ENCODE results near the gene POMGNT2. TPM values are rescaled to one million over a fixed set of nuclear protein-coding genes. Genes with fewer than 3 reads are reported as not detected.

POMGNT2 gene
- total and polyA plus RNA-seq, 3 donors from 2014 or later, result 33.2 to 45.7 (median 38.6) TPM

GRCh38 chr3:43089081-43089480 lies 16.8 kb downstream of the POMGNT2 start:
- 92 to 93% methylated on average over 4 of the region's 4 CpGs for WGBS, 2 donors
- no peak for DNase-seq
- H3K9me3 ChIP-seq, result no peaks in the 10 kb centered on the region
- no peak overlapping the region for H3K4me3 ChIP-seq
- peaks cover 12% of the 10 kb centered on the region for H3K4me1 ChIP-seq
- intact Hi-C loops (cut with DNase I; ENCODE audit: low total_unique reads), result no loop called here
- H3K36me3 ChIP-seq (ENCODE audit: low read depth, missing control alignments), result no peaks in the 10 kb centered on the region
- TF ChIP-seq POLR2A (IDR thresholded peaks at IDR 0.05), result no peak
- TF ChIP-seq, protein P1, sequence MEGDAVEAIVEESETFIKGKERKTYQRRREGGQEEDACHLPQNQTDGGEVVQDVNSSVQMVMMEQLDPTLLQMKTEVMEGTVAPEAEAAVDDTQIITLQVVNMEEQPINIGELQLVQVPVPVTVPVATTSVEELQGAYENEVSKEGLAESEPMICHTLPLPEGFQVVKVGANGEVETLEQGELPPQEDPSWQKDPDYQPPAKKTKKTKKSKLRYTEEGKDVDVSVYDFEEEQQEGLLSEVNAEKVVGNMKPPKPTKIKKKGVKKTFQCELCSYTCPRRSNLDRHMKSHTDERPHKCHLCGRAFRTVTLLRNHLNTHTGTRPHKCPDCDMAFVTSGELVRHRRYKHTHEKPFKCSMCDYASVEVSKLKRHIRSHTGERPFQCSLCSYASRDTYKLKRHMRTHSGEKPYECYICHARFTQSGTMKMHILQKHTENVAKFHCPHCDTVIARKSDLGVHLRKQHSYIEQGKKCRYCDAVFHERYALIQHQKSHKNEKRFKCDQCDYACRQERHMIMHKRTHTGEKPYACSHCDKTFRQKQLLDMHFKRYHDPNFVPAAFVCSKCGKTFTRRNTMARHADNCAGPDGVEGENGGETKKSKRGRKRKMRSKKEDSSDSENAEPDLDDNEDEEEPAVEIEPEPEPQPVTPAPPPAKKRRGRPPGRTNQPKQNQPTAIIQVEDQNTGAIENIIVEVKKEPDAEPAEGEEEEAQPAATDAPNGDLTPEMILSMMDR (IDR thresholded peaks at IDR 0.05), result no peak
- H3K27me3 ChIP-seq, result no peaks in the 10 kb centered on the region
- H3K27ac ChIP-seq, result no peak overlapping the region

DNA sequence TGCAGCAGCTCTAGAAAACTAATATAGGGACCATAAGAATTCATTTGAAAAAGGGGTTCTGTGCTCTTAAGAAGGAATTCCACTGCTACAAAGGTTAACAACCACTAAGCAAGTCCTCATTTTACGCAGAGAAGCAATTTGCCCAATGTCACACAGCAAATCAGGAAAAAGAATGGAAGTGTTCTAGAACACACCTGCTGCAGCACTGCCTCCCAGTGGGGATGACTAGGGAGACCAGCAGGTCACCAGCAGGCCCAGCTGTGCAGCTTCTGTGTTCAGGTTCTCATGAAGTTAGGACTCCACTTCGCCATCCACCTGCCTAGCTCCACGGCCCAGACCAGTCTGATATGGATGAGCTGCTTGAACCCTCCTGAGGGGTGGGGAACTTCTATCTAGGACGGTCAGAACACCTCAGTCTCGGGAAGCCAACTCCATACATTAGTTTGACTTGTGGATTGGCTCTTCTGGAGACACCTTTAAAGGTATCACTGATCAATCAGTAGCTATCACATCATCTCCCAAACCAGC lies 18.6 kb downstream of the POMGNT2 start:
- no peak for DNase-seq
- no peak overlapping the region for H3K27ac ChIP-seq
- no peak for TF ChIP-seq POLR2A (IDR thresholded peaks at IDR 0.05)
- TF ChIP-seq, protein P1 (IDR thresholded peaks at IDR 0.05), result no peak
- no peaks in the 10 kb centered on the region for H3K27me3 ChIP-seq
- 97 to 98% methylated on average over 3 to 5 of the region's 5 CpGs for WGBS, 2 donors
- no peaks in the 10 kb centered on the region for H3K36me3 ChIP-seq (ENCODE audit: low read depth, missing control alignments)
- peaks cover 12% of the 10 kb centered on the region for H3K4me1 ChIP-seq
- intact Hi-C loops (cut with DNase I; ENCODE audit: low total_unique reads), result no loop called here
- no peaks in the 10 kb centered on the region for H3K9me3 ChIP-seq
- no peak overlapping the region for H3K4me3 ChIP-seq

GRCh38 chr3:43086460-43087165 lies 19.3 kb downstream of the POMGNT2 start:
- Histone ChIP-seq H3K27ac (no peak overlapping the region), H3K27me3 (no peaks in the 10 kb centered on the region), H3K4me3 (no peak overlapping the region), H3K36me3 (ENCODE audit: low read depth, missing control alignments) (no peaks in the 10 kb centered on the region), H3K9me3 (no peaks in the 10 kb centered on the region), H3K4me1 (peaks cover 12% of the 10 kb centered on the region)
- intact Hi-C loops (cut with DNase I; ENCODE audit: low total_unique reads), result no loop called here
- WGBS, 2 donors, result 80 to 84% methylated on average over 6 of the region's 6 CpGs
- DNase-seq, result no peak
- TF ChIP-seq POLR2A (IDR thresholded peaks at IDR 0.05), result no peak
- TF ChIP-seq, protein P1 (IDR thresholded peaks at IDR 0.05), result no peak

DNA sequence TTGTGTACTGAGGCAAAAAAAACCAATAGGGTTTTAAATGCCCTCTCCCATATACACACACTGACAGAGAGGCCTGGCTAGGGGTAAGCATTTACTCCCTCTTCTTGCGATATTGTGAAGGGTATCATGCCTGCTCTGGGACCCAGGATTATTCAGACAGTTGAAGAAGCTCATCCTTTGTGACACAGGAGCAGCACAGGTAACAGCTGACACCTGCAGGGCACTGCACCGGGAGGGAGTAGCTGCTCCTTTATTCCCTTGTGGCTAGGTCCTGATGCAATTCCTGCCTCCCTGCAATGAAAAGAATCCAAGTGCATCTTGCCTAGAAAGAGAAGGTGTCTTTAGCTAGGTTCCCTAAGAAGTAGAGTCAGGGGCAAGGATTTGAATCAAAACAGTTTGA lies 23.4 kb downstream of the POMGNT2 start:
- no peaks in the 10 kb centered on the region for H3K9me3 ChIP-seq
- no peaks in the 10 kb centered on the region for H3K36me3 ChIP-seq (ENCODE audit: low read depth, missing control alignments)
- WGBS, 2 donors, result 89 to 91% methylated on average over 2 of the region's 2 CpGs
- H3K27ac ChIP-seq, result no peak overlapping the region
- TF ChIP-seq, protein P1 (IDR thresholded peaks at IDR 0.05), result no peak
- no peak for TF ChIP-seq POLR2A (IDR thresholded peaks at IDR 0.05)
- DNase-seq, result no peak
- H3K4me3 ChIP-seq, result no peak overlapping the region
- no peaks in the 10 kb centered on the region for H3K27me3 ChIP-seq
- intact Hi-C loops (cut with DNase I; ENCODE audit: low total_unique reads), result no loop called here
- H3K4me1 ChIP-seq, result no peaks in the 10 kb centered on the region

- no peaks in the 10 kb centered on the region for H3K36me3 ChIP-seq (ENCODE audit: low read depth, missing control alignments)
- H3K27ac ChIP-seq, result no peak overlapping the region
- DNase-seq, result no peak
- TF ChIP-seq, protein P1 (IDR thresholded peaks at IDR 0.05), result no peak
- no peak for TF ChIP-seq POLR2A (IDR thresholded peaks at IDR 0.05)
- H3K4me3 ChIP-seq, result no peak overlapping the region
- intact Hi-C loops (cut with DNase I; ENCODE audit: low total_unique reads), result no loop called here
- H3K27me3 ChIP-seq, result no peaks in the 10 kb centered on the region
- H3K4me1 ChIP-seq, result no peaks in the 10 kb centered on the region
- H3K9me3 ChIP-seq, result no peaks in the 10 kb centered on the region
- 51 to 64% methylated on average over 5 of the region's 5 CpGs for WGBS, 2 donors
These were observed 24.1 kb downstream of the POMGNT2 start for GRCh38 chr3:43081796-43082195.

Data from testis (tissue), 3 donors.